OCI-LY3 (cell line): ENCODE results near the gene FBLN7.

Experiments
- H2AFZ ChIP-seq: fragments of 200-600, 300-600 bp; shearing (Covaris generic); 2 replicates; pipeline ENCODE4 v1.6.0; 2014; ENCODE audit warnings: antibody characterized with exemption, low read depth, low read length
- H3K27ac ChIP-seq: fragments of 200-600, 300-600 bp; sonication (generic); 2 replicates; pipeline ENCODE4 v1.5.1; 2014; ENCODE audit warnings: mild to moderate bottlenecking, low read length, moderate library complexity, mixed read lengths
- H3K27me3 ChIP-seq: fragments of 200-600, 300-600 bp; sonication (generic); 2 replicates; pipeline ENCODE4 v1.6.1; 2014; ENCODE audit warnings: low read depth, low read length, mixed read lengths
- H3K36me3 ChIP-seq: fragments of 200-600, 300-600 bp; sonication (generic); replicated peaks from 2 replicates; pipeline ENCODE3; 2014; ENCODE audit warnings: low read depth, low read length, mixed read lengths
- H3K4me1 ChIP-seq: fragments of 300-600, 200-600 bp; sonication (generic); 2 replicates; pipeline ENCODE4 v1.6.1; 2014; ENCODE audit warnings: low read length, mixed read lengths
- H3K4me2 ChIP-seq: fragments of 200-600, 300-600 bp; sonication (generic); 2 replicates; pipeline ENCODE4 v1.6.1; 2014; ENCODE audit warnings: low read length, mixed read lengths
- H3K4me3 ChIP-seq: fragments of 300-600, 200-600 bp; sonication (generic); 2 replicates; pipeline ENCODE4 v1.5.1; 2014; ENCODE audit warnings: antibody characterized with exemption, mild to moderate bottlenecking, low read length, moderate library complexity
- H3K79me2 ChIP-seq: fragments of 300-600, 200-600 bp; shearing (Covaris generic); 2 replicates; pipeline ENCODE4 v1.6.1; 2014; ENCODE audit warnings: mild to moderate bottlenecking, low read length, mixed read lengths
- H3K9ac ChIP-seq: fragments of 300-600, 200-600 bp; shearing (Covaris generic); 2 replicates; pipeline ENCODE4 v1.6.0; 2014; ENCODE audit warnings: mild to moderate bottlenecking, low read length, moderate library complexity
- H3K9me3 ChIP-seq: fragments of 200-600, 300-600 bp; shearing (Covaris generic); 2 replicates; pipeline ENCODE4 v1.6.1; 2014; ENCODE audit warnings: low read length, mixed read lengths; ENCODE audit not compliant: insufficient read depth
- H4K20me1 ChIP-seq: fragments of 200-600, 300-600 bp; sonication (generic); 2 replicates; pipeline ENCODE4 v1.6.1; 2016; ENCODE audit warnings: low read length, mixed read lengths; ENCODE audit not compliant: insufficient read depth
- CTCF ChIP-seq: fragments of 200-600, 300-600 bp; sonication (generic); IDR thresholded peaks from 2 replicates; pipeline ENCODE4 v1.5.1; 2014; ENCODE audit warnings: antibody characterized with exemption, low read length, low read depth
- EZH2phosphoT487 ChIP-seq: fragments of 200-600 bp; shearing (Covaris generic); IDR thresholded peaks from 2 replicates; pipeline ENCODE4 v1.6.1; 2018; ENCODE audit warnings: antibody characterized with exemption, mixed run types, low read depth

FBLN7 gene

GRCh38 chr2:112149866-112150435 is 11.8 kb downstream of the FBLN7 start:
- no peak for TF ChIP-seq EZH2phosphoT487
- no peak for TF ChIP-seq CTCF
- no peaks in the 10 kb centered on the region for H4K20me1 ChIP-seq
- H3K4me1 ChIP-seq = peaks cover 4% of the 10 kb centered on the region; the same call in 1 of the 2 replicates
- H3K27me3 ChIP-seq = no peaks in the 10 kb centered on the region
- no peak overlapping the region for H3K27ac ChIP-seq
- H3K79me2 ChIP-seq = no peaks in the 10 kb centered on the region
- no peak overlapping the region for H3K9ac ChIP-seq
- H3K4me2 ChIP-seq = no peak overlapping the region
- H2AFZ ChIP-seq = 0 out of 2 replicates have a peak overlapping the region, but pooled peaks have one; percentile 52
- H3K4me3 ChIP-seq = no peak overlapping the region
- H3K36me3 ChIP-seq = no peaks in the 10 kb centered on the region
- no peaks in the 10 kb centered on the region for H3K9me3 ChIP-seq

GRCh38 chr2:112150447-112150846 is 12.3 kb downstream of the FBLN7 start:
- Histone ChIP-seq H3K27me3 (no peaks in the 10 kb centered on the region), H3K9me3 (no peaks in the 10 kb centered on the region), H3K4me1 (peaks cover 4% of the 10 kb centered on the region; the same call in 1 of the 2 replicates), H3K36me3 (no peaks in the 10 kb centered on the region), H2AFZ (no peak overlapping the region), H3K79me2 (no peaks in the 10 kb centered on the region), H4K20me1 (no peaks in the 10 kb centered on the region), H3K27ac (no peak overlapping the region), H3K9ac (no peak overlapping the region), H3K4me2 (no peak overlapping the region), H3K4me3 (no peak overlapping the region)
- TF ChIP-seq EZH2phosphoT487 = no peak
- TF ChIP-seq CTCF = no peak

GRCh38 chr2:112150851-112151250 is 12.7 kb downstream of the FBLN7 start:
- H3K4me3 ChIP-seq = no peak overlapping the region
- no peak overlapping the region for H3K27ac ChIP-seq
- H3K9ac ChIP-seq = no peak overlapping the region
- peaks cover 4% of the 10 kb centered on the region; the same call in 1 of the 2 replicates for H3K4me1 ChIP-seq
- H3K4me2 ChIP-seq = no peak overlapping the region
- TF ChIP-seq CTCF (no peak), EZH2phosphoT487 (no peak)
- H3K79me2 ChIP-seq = no peaks in the 10 kb centered on the region
- no peaks in the 10 kb centered on the region for H3K9me3 ChIP-seq
- H3K36me3 ChIP-seq = no peaks in the 10 kb centered on the region
- no peaks in the 10 kb centered on the region for H4K20me1 ChIP-seq
- H3K27me3 ChIP-seq = no peaks in the 10 kb centered on the region
- H2AFZ ChIP-seq = no peak overlapping the region

GRCh38 chr2:112151271-112151670 is 13.1 kb downstream of the FBLN7 start:
- no peaks in the 10 kb centered on the region for H3K36me3 ChIP-seq
- H3K27me3 ChIP-seq = no peaks in the 10 kb centered on the region
- no peak overlapping the region for H2AFZ ChIP-seq
- no peak for TF ChIP-seq EZH2phosphoT487
- no peak for TF ChIP-seq CTCF
- no peaks in the 10 kb centered on the region for H4K20me1 ChIP-seq
- H3K79me2 ChIP-seq = no peaks in the 10 kb centered on the region
- H3K4me3 ChIP-seq = no peak overlapping the region
- no peak overlapping the region for H3K4me2 ChIP-seq
- H3K4me1 ChIP-seq = peaks cover 4% of the 10 kb centered on the region; the same call in 1 of the 2 replicates
- no peak overlapping the region for H3K9ac ChIP-seq
- H3K27ac ChIP-seq = no peak overlapping the region
- H3K9me3 ChIP-seq = no peaks in the 10 kb centered on the region
